NCI-H128 (cell line): ENCODE data around the gene SMOC1.

Experiments
- DNase-seq: peaks from one replicate; lab custom pipeline; 2025; ENCODE audit not compliant: unreplicated experiment; lab: John Stamatoyannopoulos, UW

SMOC1 gene

DNA sequence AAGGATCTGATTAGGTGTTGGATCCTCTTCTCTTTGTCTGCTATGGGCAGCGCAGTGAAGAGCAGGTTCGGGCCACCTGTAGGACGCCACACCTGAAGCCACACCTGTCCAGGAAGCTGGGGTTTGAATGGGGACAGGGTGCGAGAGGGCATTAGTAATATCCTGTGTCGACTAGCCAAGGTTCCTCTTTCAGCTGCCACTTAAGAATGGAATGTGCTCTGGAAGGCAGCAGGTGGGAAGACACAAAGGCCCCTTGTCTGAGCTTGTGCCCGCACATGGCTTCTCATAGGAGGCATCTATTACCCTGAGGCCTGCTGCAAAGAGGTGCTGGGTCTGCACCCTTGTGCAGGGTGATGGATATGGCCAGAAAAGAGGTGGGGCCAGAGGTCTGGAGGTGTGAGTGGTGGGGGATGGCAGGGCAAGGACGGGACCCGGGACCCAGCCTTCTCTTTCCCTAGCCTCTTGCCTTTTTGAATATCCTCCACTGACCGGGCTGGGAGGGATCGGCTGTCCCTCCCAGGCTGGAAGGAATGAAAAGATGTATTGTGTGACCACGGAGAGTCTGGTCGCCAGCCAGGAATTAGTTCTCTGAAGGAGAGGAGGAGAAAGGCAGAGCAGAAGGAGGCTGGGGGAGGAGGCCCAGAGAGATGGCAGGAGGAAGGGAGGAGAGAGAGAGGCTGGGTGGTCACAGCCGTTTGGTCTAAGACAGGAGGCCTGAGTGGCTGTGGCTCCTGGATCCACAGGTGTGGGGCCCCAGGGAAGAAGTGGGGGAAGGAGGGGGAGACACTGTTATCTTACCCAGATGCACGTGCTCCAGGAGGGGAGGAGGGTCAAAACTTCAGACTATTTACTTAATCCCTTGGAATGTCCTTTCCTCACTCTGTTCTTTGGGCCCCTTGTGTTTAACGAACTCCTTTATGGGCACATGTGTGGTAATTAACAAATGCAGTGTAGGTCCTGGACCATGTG lies 101.5 kb downstream of the SMOC1 start:
- DNase-seq: no peak

DNA sequence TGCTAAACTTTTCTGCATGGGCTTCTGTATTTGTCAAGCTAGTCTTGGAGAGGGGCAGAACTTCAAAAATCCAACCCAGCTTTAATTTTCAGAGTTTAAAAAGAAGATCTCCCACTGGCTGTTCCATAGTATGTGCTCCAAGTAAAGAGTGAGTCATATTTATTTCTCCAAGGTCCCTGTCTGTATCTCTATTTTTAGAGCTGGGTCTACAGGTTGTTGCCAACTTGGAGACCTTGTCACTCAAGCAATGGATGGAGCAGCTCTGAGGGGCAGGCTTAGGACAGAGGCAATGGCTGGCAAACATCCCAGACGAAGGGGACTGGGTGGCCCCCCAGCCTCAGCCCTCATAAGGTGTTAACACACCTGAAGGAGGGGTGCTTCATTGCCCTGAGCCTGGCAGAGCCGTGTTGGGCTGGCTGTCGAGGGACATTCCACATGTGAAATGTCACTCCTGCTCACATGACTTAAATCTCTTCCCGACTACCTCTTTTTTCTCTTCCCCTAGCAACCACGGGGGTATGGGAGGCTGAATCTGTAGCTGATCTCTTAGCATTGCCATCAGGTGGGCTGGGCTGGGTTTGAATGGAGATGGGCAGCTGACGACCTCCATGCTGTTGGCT lies 103.1 kb downstream of the SMOC1 start:
- no peak for DNase-seq

DNA sequence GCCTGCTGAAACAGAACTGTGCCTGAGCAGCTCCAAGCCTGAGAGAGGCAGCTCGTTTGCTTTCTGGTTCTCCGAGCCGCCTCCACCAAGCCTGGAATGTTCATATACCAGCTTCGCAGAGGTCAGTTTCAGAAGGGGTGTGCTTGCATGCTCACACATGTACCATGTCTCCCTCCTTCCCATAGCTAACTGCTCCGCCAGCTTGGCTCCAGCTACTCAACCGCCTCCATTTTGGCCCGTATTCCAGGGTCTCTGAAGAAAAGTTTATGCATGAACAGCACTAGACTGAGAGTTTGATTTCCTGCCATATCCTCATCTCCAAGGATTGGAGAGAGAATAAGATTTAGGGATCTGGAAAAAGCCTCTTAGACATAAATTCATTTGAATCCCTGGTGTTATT lies 103.7 kb downstream of the SMOC1 start:
- no peak for DNase-seq

DNA sequence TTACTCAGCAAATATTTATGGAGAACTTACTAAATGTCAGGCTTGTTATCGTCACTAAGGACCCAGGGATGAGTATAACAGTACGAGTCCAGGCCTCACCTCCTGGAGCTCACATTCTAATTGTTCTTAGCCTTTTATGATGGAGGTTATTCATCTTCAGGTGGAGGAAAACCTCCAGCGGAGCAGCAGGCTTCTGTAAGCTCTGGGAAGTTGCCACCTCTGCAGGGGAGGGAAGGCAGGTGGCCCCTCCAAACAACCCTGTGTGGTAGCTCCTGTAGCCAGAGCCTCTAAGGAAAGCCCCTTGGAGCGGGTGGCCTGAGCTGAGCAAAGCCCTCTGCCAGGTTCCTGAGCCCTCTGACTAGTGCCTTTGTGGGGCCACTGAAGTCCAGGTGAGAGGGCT lies 104.1 kb downstream of the SMOC1 start:
- DNase-seq: no peak

DNA sequence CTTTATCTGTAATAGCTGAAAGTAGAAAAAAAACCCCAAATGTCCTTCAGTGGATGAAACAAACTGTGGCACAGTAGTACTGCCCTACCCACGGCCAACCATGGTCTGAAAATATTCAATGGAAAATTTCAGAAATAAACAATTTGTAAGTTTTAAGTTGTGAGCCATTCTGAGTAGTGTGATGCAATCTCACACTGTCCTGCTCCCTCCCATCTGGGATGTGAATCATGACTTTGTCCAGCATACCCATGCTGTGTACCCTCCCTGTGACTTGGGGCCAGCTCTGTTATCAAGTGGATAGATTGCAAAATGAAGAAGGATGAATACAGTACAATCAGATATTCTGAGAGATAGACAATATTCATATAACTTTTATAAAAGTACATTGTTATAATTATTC lies 106.2 kb downstream of the SMOC1 start:
- no peak for DNase-seq

DNA sequence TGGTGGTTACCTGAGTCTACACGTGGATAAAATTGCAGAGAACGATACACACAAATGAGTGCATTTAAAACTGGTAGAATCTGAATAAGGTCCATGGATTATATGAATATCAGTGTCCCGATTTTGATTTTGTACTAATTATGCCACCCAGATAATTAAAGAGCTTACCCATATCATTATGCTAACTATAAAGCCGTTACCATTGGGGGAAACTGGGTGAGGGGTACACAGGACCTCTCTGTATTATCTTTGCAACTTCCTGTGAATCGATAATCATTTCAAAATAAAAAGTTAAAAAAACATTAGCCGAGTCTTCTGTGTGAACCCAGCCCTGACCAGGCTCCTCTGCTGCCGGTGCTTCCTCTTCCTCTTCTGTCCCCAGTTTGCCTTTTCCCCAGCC lies 107.1 kb downstream of the SMOC1 start:
- DNase-seq: no peak

DNA sequence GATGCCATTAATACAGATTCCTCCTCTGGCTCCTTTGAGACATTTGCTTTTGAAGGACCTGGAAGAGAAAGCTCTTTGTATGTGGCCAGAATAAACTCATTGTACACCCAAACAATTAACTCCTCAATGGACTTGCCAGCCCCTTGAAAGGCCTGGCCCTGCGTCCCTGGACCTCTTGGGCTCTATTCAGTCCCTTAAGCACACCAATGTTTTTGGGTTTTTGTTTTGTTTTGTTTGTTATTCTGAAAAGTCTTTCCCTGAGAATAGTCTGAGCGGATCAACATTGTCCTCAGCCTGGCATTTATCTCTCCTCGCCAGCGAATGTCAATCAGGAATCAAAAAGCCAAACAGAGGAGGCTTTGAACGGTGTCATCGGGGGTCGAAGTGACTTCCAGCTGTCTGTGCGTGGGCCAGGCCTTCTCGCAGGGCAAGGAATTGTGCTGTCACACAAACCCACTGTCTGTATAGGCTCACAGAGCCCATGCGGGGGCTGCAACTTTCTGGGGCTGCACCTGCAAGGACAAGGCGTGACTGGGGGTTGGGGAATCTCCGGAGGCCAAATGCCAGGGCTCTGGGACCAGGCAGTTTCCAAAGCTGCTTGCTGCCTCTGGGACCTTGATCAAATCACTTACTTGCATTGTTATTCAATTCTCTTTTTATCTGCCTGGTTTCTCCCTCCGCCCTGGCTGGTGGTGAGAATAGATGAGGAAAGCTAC lies 108.3 kb downstream of the SMOC1 start:
- DNase-seq: no peak

DNA sequence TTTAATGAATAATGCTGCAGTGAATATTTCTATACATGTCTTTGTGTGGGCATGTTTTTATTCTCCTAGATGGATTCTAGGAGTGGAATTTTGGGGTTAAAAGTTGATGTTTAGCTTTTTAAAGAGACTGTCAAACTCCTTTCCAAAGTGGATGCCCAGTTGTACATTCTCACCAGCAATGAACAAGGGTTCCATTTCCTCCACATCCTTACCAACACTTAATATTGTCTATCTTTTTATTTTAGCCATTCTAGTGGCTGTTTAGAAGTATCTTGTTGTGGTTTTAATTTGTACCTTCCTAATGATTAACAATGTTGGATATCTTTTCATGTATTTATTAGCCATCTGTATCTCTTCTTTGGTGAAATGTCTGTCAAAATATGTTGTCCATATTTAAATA lies 109.8 kb downstream of the SMOC1 start:
- DNase-seq: no peak

DNA sequence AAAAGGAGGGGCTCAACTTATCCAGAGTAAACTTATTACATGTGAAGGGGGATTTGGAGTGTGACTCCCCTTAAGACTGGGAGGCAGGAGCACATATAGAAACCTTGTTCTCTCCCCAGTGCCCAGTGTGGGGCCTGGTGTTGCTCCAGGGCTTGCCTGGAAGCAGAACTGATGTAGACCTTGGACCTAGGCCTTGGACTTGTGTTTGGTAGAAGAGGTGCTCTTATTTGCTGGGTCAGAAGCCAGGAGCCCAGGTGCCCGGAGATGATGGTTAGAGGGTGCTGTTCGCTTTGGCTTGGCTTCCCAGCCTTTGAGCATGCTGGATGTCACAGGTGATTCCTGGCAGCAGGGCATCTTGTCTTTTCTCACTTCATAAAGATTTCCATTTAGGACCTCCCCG lies 110.4 kb downstream of the SMOC1 start:
- DNase-seq: no peak

DNA sequence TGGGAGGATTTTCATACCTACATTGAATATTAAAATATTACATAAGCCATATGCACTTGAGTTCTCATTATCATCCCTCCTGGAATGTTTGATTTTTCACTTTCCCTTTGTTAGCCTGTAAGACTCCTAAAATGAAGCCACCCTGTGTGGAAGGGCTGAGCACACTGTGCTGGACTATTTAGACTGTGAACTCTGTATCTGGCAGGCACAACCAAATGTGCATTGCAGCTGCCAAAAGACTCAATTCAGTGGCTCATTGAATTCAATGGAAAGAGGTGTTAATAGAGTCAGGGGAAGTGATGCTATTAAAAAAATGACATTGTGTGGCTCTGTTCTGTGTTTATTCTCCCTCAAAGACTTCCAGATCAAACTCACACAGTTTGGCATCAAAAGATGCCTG lies 111.1 kb downstream of the SMOC1 start:
- DNase-seq: no peak

DNA sequence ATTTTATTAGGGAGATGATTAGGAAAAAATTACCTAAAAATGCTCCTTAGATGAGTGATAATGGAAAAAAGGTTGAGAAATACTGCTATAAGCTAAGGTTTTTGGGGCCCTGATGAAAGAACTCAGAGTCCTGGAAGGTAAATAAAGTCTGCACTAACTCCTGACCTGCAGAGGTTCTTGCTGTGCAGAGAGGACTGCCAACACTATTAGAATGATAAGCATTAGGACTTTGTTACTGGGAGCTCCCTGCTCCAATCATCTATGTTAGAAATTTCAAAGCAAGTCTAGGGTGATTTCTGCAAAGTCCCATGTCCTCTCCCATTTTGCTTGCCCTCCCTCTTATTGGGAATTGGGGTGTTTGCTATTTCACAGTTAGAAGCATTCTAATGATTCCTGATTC lies 112.2 kb downstream of the SMOC1 start:
- DNase-seq: no peak

DNA sequence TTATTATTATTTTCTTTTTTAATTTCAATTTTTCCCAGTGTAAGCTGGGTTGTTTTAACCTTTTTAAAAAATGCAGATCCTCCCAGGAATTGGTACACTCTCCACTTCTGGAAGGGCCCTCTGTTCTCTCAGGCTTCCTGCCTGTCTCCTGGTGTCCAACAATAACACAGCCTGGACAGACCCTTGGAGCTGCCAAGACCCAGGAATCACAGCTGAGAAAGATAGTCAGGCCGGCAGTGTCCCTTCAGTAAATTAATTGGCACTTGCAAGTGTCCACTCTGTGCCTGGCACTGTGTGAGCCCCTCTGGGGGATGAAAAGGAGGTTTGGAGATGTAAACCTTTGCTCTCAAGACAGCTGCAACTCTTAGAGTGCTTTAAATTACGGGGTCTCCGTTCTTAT lies 113.3 kb downstream of the SMOC1 start:
- no peak for DNase-seq

DNA sequence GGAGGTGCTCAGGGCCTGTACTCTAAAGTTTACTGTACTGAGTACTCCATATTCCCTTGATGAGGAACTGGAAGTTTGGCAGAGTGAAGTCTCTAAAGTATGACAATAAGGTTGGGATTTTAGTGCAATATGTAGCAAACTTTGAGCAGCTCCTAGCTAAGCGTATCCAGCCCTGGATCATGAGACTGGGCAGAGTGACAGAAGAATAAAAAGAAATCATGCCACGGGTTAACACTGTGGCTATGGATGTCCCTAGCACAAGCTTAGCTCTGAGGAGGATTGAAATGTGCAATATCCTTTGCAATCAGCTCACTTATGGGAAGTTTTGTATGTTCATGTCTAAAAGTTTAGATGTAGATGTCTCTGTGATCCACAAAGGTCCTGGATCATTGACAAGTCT lies 114.1 kb downstream of the SMOC1 start:
- no peak for DNase-seq

DNA sequence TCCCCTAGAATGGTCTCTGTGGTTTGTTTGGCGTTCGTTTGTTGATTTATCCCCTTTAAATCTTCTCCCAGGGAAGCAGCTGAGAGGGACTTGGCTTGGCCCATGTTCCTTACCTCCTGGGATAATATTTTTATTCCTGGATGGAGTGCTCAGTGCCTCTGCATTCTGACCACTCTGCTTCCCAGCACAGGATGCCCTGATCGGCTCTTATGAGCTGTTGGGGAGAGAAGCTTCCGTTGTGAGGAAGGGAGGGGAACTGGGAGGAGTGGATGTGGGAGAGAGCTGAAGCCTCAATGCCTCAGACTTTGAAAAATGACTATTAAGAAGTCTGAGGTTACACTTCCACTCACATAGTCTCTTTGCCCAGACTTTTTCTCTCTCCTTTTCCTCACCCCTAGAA lies 114.8 kb downstream of the SMOC1 start:
- DNase-seq: no peak

DNA sequence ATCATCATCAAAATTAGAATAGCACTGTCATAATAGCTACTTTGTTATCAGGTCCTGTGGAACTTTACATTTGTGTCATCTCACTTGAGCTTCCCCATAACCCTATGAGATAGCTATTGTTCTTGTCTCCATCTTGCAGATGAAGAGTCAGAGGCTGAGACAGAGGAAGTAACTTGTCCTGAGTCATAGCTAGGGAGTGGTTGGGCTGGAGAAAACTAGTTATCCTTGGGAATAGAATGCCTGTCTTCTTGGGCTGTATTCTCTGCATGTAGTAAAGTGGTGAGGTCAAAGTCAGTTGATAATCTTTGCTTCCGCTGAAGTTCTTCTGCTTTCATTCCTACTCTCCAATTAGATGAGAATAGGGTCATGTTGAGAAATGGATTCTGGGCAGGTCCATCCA lies 117.0 kb downstream of the SMOC1 start:
- DNase-seq: no peak

DNA sequence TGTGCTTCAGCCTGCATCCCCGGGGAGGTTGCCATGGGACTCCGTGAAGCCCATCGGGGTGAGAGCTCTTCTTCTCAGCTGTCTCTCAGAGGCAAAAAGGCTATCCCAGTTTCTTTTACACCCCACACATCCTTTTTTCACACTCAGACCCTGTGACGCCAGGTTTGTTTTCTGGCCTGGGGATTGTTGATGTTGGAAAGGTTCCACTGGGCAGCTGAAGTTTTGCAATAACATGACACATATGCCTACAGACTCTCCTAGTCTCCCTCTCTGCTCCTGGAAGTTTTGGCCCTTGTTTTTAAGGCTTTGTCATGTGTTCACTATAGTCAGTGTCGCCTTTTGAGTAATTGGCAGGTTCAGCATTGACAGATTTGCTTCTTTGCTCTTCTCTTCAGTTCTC lies 118.6 kb downstream of the SMOC1 start:
- no peak for DNase-seq

DNA sequence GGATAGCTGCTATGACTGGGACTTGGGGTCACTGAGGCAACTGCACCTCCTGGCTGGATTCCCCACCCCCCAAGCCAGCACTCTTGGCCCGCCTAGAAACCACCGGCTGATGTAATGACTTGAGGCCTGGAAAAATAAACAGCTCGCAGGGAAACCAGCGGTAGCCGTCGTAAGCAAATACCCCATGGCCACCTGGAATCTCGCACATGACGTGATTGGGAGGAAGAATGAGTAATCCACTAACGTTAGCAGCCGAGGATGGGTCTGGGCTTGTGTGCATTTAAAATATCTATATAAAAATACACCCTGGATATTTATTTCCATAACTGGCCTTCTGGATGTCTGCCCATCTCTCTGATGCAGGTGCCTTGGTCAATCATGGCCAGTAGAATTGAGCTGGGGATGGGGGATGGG lies 120.1 kb downstream of the SMOC1 start:
- no peak for DNase-seq

DNA sequence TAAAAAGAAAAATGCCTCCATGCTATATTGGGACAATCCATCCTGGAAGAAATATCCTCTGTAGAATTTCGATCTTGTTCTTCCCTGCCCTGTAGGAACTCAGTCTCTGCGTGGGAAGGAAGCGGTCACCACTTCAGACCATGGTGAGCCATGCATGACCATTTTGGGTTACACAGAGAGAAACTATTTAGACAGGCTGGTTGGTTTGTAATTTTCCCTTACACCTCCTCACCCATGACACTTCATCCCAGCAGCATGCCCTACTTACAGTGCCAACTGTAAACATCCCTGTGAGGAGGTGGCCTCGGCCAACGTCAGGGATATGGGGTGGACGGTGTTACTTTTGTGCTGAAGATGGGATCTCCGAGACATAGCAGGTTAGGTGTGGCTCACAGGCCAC lies 121.4 kb downstream of the SMOC1 start:
- DNase-seq: no peak

DNA sequence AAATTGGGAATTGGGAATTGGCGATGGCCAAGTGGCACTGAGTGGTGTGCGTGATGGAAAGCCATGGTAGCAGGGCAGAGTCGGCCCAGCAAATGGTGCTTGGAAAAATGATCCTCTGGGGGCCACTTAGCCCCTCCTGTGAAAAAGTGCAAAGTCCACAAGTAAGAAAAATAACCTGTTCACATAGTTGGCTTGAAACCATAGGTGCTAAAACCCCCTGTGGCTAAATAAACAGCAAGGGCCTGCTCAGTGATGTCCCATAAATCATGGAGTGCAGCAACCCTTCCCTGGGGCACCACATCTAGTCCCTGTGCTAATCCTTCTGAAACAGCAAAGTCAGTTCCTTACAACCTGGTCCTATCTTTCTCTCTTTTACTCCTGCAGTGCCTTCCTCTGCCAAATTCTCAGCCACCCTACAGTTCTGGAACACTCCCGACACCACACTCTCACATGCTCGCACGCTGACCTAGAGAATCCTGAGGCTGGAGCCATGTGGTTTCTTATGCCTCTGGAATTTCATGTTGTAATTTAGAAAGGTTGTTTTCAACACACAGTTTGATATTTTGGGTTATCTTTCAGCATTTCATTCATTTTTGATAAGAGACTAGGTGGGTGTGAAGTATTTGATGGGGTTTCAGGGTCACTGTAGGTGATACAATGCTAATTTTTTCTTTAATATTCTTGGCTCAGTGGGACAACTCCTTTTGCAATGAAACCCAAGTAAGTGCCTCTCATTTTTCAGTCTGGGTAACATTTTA lies 123.6 kb downstream of the SMOC1 start:
- no peak for DNase-seq

DNA sequence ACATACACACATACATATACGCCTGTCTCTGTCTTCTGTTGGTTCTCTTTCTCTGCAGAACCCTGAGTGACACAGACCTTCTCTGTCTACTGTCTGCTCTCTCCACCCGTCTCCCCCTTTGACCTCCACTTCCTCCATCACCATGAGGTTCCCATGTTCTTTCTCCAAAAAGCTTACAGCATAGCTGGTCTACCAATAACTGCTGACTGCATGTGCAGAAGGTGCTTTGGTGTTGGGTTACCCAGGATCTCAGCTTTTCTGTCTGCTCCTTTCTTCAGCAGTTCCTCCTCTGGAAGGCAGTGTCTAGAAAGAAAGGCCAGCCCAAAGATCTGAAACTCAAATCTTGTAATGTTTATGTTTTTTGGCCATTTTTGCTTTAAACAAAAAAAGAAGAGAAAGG lies 125.6 kb downstream of the SMOC1 start:
- DNase-seq: no peak

DNA sequence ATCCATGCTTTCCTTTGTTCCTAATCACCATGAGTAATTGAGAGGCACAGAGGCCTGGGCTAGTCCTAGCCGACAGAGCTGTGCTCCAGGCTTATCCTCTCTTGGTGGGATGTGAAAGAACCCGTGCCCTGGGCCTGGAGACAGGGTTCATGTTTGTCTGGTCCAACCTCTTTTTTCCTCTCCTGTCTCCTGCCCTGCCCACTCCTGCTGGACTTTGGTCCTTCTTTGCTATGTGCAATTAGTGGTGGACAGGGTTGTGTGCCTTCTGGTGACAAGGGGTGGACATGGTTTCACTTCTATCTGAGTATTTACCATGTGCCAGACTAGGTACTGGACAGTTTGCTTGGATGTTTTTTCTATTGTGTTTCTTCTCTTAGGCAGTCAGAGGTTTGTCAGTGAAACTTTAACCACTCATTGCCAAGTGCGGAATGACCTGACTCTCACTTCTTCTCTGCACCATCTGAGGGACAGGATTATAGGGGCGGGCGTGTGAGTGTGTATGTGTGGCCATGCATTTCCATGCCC lies 126.1 kb downstream of the SMOC1 start:
- no peak for DNase-seq
